OCI-LY1 (cell line): ENCODE data around the gene MYZAP.

Experiments used
- H2AFZ ChIP-seq: fragments of 200-600 bp; sonication (generic), shearing (Covaris generic); 2 replicates; pipeline ENCODE4 v1.6.0; 2014; ENCODE audit warnings: antibody characterized with exemption, mild to moderate bottlenecking, low read length
- H3F3A ChIP-seq: fragments of 200-600 bp; sonication (generic), shearing (Covaris generic); 2 replicates; pipeline ENCODE4 v1.6.0; 2014; ENCODE audit warnings: mild to moderate bottlenecking, antibody characterized with exemption, low read length, moderate library complexity; ENCODE audit not compliant: insufficient read depth
- H3K27ac ChIP-seq: fragments of 200-600 bp; sonication (generic); 2 replicates; pipeline ENCODE4 v1.5.1; 2014; ENCODE audit warnings: low read length, mixed run types, mild to moderate bottlenecking, low read depth; ENCODE audit not compliant: poor library complexity, severe bottlenecking
- H3K27me3 ChIP-seq: fragments of 200-600 bp; sonication (generic); 2 replicates; pipeline ENCODE4 v1.6.0; 2014; ENCODE audit warnings: antibody characterized with exemption, mild to moderate bottlenecking, low read length, moderate library complexity; ENCODE audit not compliant: insufficient read depth
- H3K36me3 ChIP-seq: fragments of 200-600 bp; sonication (generic); 2 replicates; pipeline ENCODE4 v1.6.1; 2014; ENCODE audit warnings: mild to moderate bottlenecking, antibody characterized with exemption, low read length, moderate library complexity, mixed read lengths; ENCODE audit not compliant: insufficient read depth
- H3K4me1 ChIP-seq: fragments of 200-600 bp; sonication (generic); 2 replicates; pipeline ENCODE4 v1.5.1; 2014; ENCODE audit warnings: mild to moderate bottlenecking, low read length, moderate library complexity; ENCODE audit not compliant: insufficient read depth, severe bottlenecking
- H3K4me2 ChIP-seq: fragments of 200-600 bp; sonication (generic), shearing (Covaris generic); 2 replicates; pipeline ENCODE4 v1.6.1; 2014; ENCODE audit warnings: low read length
- H3K4me3 ChIP-seq: fragments of 200-600 bp; sonication (generic); 2 replicates; pipeline ENCODE4 v1.5.1; 2014; ENCODE audit warnings: low read length, low read depth, mild to moderate bottlenecking, mixed read lengths; ENCODE audit not compliant: poor library complexity, severe bottlenecking
- H3K79me2 ChIP-seq: fragments of 200-600 bp; shearing (Covaris generic); 2 replicates; pipeline ENCODE4 v1.6.1; 2016; ENCODE audit warnings: mixed run types, low read length, mixed read lengths; ENCODE audit not compliant: insufficient read depth
- H3K9ac ChIP-seq: fragments of 200-600 bp; sonication (generic), shearing (Covaris generic); 2 replicates; pipeline ENCODE4 v1.6.1; 2014; ENCODE audit warnings: mild to moderate bottlenecking, low read length, mixed read lengths
- H3K9me2 ChIP-seq: fragments of 200-600 bp; sonication (generic), shearing (Covaris generic); 2 replicates; pipeline ENCODE4 v1.6.1; 2014; ENCODE audit warnings: low read depth, mild to moderate bottlenecking, low read length, mixed read lengths
- H3K9me3 ChIP-seq: fragments of 200-600 bp; shearing (Covaris generic); 2 replicates; pipeline ENCODE4 v1.6.1; 2014; ENCODE audit warnings: low read length, mixed read lengths
- H4K20me1 ChIP-seq: fragments of 200-600 bp; sonication (generic), shearing (Covaris generic); 2 replicates; pipeline ENCODE4 v1.6.0; 2016; ENCODE audit warnings: mild to moderate bottlenecking, low read length; ENCODE audit not compliant: insufficient read depth
- EZH2 ChIP-seq: fragments of 200-600 bp; sonication (generic), shearing (Covaris generic); IDR thresholded peaks from 2 replicates; pipeline ENCODE4 v1.8.0; 2017; ENCODE audit warnings: borderline replicate concordance, mixed run types, mild to moderate bottlenecking, antibody characterized with exemption, low read length, moderate library complexity, mixed read lengths
- TF ChIP-seq, protein P1 (sequence below): fragments of 200-600 bp; sonication (generic), shearing (Covaris generic); IDR thresholded peaks from 2 replicates; pipeline ENCODE4 v1.5.1; 2017; ENCODE audit warnings: mild to moderate bottlenecking, antibody characterized with exemption, low read length, moderate library complexity, mixed read lengths

The MYZAP gene

DNA sequence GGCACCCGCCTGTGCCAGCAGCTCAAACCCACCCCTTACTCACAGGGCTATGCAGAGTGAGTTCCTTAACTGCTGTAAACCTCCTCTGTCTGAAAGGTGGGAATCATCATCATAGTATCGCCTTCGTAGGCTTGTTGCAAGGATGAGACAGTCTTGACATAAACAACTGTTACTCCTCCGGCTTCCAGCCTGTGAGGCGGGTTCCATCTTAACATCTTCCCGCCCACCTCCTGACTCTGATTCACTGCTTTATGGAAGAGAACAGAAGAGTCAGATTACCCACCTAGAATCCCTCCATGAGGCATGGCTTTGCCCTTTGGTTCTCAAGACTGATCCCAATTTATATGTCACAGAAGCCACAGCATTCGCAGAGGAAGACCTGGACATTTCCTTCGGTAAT lies 136.7 kb downstream of the MYZAP start:
- Histone ChIP-seq H3K4me1 (no peaks in the 10 kb centered on the region), H3K4me3 (no peak overlapping the region)

DNA sequence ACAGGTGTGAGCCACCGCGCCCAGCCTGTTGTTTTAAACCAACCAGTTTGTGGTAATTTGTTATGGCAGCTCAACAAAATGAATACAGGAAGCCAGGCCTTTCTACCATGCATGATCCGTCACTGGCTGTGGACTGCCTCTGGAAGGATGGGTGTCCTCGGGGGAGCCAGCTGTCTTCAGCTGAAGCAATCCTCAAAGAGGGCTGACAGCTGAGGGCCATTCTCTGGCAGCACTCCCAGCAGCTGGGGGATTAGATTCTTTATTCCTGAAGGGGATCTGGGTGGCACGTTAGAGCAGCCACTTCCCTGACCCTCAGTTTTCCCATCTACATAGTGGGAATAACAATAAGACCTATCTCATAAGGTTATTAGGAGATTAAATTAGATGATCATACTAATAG lies 139.2 kb downstream of the MYZAP start:
- Histone ChIP-seq H3K4me2 (no peak overlapping the region), H3K4me1 (no peaks in the 10 kb centered on the region), H3K4me3 (no peak overlapping the region), H3K9me2 (no peaks in the 10 kb centered on the region), H3K36me3 (no peaks in the 10 kb centered on the region), H3K79me2 (no peaks in the 10 kb centered on the region), H4K20me1 (no peaks in the 10 kb centered on the region), H2AFZ (no peak overlapping the region), H3F3A (no peaks in the 10 kb centered on the region), H3K9ac (no peak overlapping the region), H3K27me3 (no peaks in the 10 kb centered on the region), H3K27ac (no peak overlapping the region), H3K9me3 (no peaks in the 10 kb centered on the region)
- no peak for TF ChIP-seq EZH2
- TF ChIP-seq, protein P1, sequence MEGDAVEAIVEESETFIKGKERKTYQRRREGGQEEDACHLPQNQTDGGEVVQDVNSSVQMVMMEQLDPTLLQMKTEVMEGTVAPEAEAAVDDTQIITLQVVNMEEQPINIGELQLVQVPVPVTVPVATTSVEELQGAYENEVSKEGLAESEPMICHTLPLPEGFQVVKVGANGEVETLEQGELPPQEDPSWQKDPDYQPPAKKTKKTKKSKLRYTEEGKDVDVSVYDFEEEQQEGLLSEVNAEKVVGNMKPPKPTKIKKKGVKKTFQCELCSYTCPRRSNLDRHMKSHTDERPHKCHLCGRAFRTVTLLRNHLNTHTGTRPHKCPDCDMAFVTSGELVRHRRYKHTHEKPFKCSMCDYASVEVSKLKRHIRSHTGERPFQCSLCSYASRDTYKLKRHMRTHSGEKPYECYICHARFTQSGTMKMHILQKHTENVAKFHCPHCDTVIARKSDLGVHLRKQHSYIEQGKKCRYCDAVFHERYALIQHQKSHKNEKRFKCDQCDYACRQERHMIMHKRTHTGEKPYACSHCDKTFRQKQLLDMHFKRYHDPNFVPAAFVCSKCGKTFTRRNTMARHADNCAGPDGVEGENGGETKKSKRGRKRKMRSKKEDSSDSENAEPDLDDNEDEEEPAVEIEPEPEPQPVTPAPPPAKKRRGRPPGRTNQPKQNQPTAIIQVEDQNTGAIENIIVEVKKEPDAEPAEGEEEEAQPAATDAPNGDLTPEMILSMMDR, result no peak

More for the DNA sequence above, 136.7 kb downstream of the MYZAP start:
- Histone ChIP-seq H3F3A (no peaks in the 10 kb centered on the region), H3K9ac (no peak overlapping the region), H3K36me3 (no peaks in the 10 kb centered on the region), H3K9me2 (no peaks in the 10 kb centered on the region), H2AFZ (no peak overlapping the region), H3K27ac (no peak overlapping the region), H4K20me1 (no peaks in the 10 kb centered on the region), H3K79me2 (no peaks in the 10 kb centered on the region), H3K27me3 (no peaks in the 10 kb centered on the region), H3K9me3 (no peaks in the 10 kb centered on the region), H3K4me2 (no peak overlapping the region)
- TF ChIP-seq EZH2, result no peak
- TF ChIP-seq, protein P1, result no peak

DNA sequence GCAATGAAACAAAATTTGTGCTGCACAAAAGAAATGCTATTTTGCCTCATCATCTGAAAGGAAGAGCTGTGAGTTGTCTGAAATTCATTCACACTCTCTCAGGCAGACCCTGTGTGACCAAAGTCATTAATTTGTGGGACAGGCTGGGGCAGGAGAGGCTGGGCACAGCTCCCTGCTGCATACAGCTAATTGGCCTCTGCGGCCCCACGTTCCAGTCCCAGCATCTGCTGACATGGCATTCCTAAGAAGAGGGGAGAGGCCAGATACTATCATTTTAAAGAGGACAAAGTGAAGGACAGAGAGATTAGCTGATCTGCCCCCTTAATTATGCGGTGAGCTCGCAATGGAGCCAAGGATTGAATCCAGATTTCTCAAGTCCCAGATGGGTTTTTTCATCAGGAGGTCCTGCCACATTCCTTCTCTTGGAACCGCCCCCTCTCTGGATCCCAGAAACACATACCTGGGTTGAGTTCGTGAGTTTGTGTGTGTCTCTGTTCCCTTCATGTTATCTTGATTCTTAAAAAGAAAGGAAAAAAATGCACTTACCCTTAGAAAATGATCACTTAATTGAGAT lies 139.9 kb downstream of the MYZAP start:
- no peaks in the 10 kb centered on the region for H3K4me1 ChIP-seq
- H3K9ac ChIP-seq, result no peak overlapping the region
- H3K9me2 ChIP-seq, result no peaks in the 10 kb centered on the region
- no peak overlapping the region for H3K4me3 ChIP-seq
- no peak overlapping the region for H3K4me2 ChIP-seq
- no peaks in the 10 kb centered on the region for H3F3A ChIP-seq
- H3K27me3 ChIP-seq, result no peaks in the 10 kb centered on the region
- H3K79me2 ChIP-seq, result no peaks in the 10 kb centered on the region
- no peak overlapping the region for H2AFZ ChIP-seq
- H3K9me3 ChIP-seq, result no peaks in the 10 kb centered on the region
- H4K20me1 ChIP-seq, result no peaks in the 10 kb centered on the region
- H3K36me3 ChIP-seq, result no peaks in the 10 kb centered on the region
- no peak overlapping the region for H3K27ac ChIP-seq
- TF ChIP-seq EZH2, result no peak
- TF ChIP-seq, protein P1, result no peak
